ENCODE measurements around the gene BCL2L2. TPM values are rescaled to one million over a fixed set of nuclear protein-coding genes. Genes with fewer than 3 reads are reported as not detected.

The BCL2L2 gene
- total and polyA plus RNA-seq, 9 of the 15 experiments (the other 6 are each of a cell fraction or from before 2014, with no cell fraction given) = 2.6 to 32.5 (median 14.7) TPM

DNA sequence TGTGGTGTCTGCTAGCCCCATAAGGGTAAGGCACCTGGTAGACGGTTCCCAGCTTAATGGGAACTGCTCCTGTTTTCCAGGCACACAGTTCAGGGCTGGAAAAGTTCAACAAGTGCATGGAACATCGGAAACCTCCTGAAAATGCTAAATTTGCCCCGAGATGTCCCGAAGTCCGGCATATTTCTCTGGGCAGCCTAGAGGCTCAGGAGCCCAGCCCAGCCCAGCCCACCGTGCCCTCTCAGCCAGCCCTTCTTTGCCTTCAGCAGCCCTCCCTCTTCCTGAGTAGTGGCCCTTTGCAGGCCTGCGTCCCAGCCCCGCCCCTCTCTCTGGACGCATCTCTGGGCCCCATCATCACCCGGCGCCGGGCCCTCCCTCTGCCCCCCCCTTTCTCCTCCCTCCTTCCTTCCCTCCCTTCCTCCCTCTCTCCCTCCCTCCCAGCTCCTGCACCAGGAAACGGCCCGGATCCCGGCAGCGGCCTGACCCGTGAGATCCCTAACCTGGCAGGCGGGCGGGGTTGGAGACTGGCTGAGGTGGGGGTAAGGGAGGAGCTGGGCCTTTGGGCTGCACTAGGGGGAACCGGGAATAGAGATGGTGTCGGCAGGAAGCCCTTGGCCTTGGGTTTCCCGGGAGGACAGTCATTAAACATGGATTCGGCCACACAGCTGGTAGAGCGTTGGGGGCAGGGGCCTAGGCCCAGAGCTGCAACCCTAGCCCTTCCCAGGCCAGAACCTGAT is at the start of gene BCL2L2 (continued):
- TF ChIP-seq, protein P1, sequence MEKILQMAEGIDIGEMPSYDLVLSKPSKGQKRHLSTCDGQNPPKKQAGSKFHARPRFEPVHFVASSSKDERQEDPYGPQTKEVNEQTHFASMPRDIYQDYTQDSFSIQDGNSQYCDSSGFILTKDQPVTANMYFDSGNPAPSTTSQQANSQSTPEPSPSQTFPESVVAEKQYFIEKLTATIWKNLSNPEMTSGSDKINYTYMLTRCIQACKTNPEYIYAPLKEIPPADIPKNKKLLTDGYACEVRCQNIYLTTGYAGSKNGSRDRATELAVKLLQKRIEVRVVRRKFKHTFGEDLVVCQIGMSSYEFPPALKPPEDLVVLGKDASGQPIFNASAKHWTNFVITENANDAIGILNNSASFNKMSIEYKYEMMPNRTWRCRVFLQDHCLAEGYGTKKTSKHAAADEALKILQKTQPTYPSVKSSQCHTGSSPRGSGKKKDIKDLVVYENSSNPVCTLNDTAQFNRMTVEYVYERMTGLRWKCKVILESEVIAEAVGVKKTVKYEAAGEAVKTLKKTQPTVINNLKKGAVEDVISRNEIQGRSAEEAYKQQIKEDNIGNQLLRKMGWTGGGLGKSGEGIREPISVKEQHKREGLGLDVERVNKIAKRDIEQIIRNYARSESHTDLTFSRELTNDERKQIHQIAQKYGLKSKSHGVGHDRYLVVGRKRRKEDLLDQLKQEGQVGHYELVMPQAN (IDR thresholded peaks at IDR 0.05; ENCODE audit: borderline replicate concordance) = peak; percentile 78; the same call in 1 of the 2 replicates
- TF ChIP-seq GATAD2A (IDR thresholded peaks at IDR 0.05) (no peak), LCOR (CRISPR knock-in tag; IDR thresholded peaks at IDR 0.05) (peak; percentile 71; the same call in 1 of the 2 replicates), PHF8 (IDR thresholded peaks at IDR 0.05; ENCODE audit: borderline replicate concordance, low read length) (peak; percentile 85), NUFIP1 (IDR thresholded peaks at IDR 0.05; ENCODE audit: partially characterized antibody) (peak; percentile 100), SNIP1 (IDR thresholded peaks at IDR 0.05; ENCODE audit: low read depth) (no peak), SRSF1 (IDR thresholded peaks at IDR 0.05; ENCODE audit: low read depth, low read length) (no peak), KLF13 (tag; IDR thresholded peaks at IDR 0.05; ENCODE audit: borderline replicate concordance, low read depth) (peak; percentile 27; the same call in 1 of the 2 replicates), SIX5 (IDR thresholded peaks at IDR 0.05; ENCODE audit: borderline replicate concordance in 1 of 2, insufficient read depth in 1 of 2, low read depth in 1 of 2, low read length in 2 of 2) (peak in 1 of 2 experiments; percentile 2; a peak in 1 of 4 replicates), TBP (optimal IDR thresholded peaks at IDR 0.05; ENCODE audit: low read depth, low read length) (peak; percentile 74), HLTF (IDR thresholded peaks at IDR 0.05) (peak; percentile 66; the same call in 1 of the 2 replicates), ZBTB17 (CRISPR knock-in tag; IDR thresholded peaks at IDR 0.05) (peak; percentile 9), RBM14 (IDR thresholded peaks at IDR 0.05; ENCODE audit: borderline replicate concordance, insufficient read depth, low read depth, low read length) (0 out of 2 replicates have a peak, but pooled peaks have one; percentile 9), HSF4 (CRISPR knock-in tag; IDR thresholded peaks at IDR 0.05; ENCODE audit: borderline replicate concordance) (no peak), TOE1 (IDR thresholded peaks at IDR 0.05; ENCODE audit: borderline replicate concordance) (peak; percentile 65; the same call in 1 of the 2 replicates), TOE1 (CRISPR knock-in tag; IDR thresholded peaks at IDR 0.05; ENCODE audit: borderline replicate concordance, low read depth) (no peak), MXI1 (IDR thresholded peaks at IDR 0.05; ENCODE audit: low read depth, low read length) (peak; percentile 53; the same call in 1 of the 2 replicates), ETV5 (CRISPR knock-in tag; IDR thresholded peaks at IDR 0.05; ENCODE audit: low read depth) (peak; percentile 72), ZNF785 (CRISPR knock-in tag; IDR thresholded peaks at IDR 0.05) (no peak), KDM5B (IDR thresholded peaks at IDR 0.05; ENCODE audit: insufficient replicate concordance, low read depth, low read length) (peak; percentile 90), ESRRA (IDR thresholded peaks at IDR 0.05; ENCODE audit: borderline replicate concordance, low read depth) (no peak; the same call in 1 of the 2 replicates)
- TF ChIP-seq, protein P2, sequence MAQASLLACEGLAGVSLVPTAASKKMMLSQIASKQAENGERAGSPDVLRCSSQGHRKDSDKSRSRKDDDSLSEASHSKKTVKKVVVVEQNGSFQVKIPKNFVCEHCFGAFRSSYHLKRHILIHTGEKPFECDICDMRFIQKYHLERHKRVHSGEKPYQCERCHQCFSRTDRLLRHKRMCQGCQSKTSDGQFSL (CRISPR knock-in tag; IDR thresholded peaks at IDR 0.05) = peak; percentile 100
- TF ChIP-seq, protein P2 (tag; IDR thresholded peaks at IDR 0.05) = peak in 1 of 2 experiments; percentile 100; a peak in 2 of 4 replicates
- TF ChIP-seq, protein P3, sequence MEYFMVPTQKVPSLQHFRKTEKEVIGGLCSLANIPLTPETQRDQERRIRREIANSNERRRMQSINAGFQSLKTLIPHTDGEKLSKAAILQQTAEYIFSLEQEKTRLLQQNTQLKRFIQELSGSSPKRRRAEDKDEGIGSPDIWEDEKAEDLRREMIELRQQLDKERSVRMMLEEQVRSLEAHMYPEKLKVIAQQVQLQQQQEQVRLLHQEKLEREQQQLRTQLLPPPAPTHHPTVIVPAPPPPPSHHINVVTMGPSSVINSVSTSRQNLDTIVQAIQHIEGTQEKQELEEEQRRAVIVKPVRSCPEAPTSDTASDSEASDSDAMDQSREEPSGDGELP (CRISPR knock-in tag; IDR thresholded peaks at IDR 0.05; ENCODE audit: borderline replicate concordance) = peak; percentile 90; the same call in 1 of the 2 replicates

Measured in K562 (cell line).